NT2/D1 (cell line): ENCODE data around the gene XCR1.

ENCODE experiments used
- SUZ12 ChIP-seq: IDR thresholded peaks from 2 replicates; pipeline ENCODE4 v1.6.1; 2011; ENCODE audit not compliant: insufficient read length, insufficient read depth; ENCODE audit errors: extremely low read depth
- YY1 ChIP-seq: IDR thresholded peaks from 2 replicates; pipeline ENCODE4 v1.6.1; 2011; ENCODE audit not compliant: insufficient read length, insufficient read depth
- ZNF274 ChIP-seq: IDR thresholded peaks from 2 replicates; pipeline ENCODE4 v1.6.1; 2011; ENCODE audit warnings: mild to moderate bottlenecking, low read depth, low read length

- TF ChIP-seq ZNF274, result no peak
- TF ChIP-seq YY1, result no peak
- TF ChIP-seq SUZ12, result no peak
Observed at GRCh38 chr3:46001178-46001577, 26.1 kb downstream of the XCR1 start.
